NCI-H1417 (cell line): ENCODE measurements around the gene STAB1.

Experiments used
- DNase-seq, 3 experiments: peaks; one replicate each; lab custom pipeline; 2025; lab: John Stamatoyannopoulos, UW

The STAB1 gene

DNA sequence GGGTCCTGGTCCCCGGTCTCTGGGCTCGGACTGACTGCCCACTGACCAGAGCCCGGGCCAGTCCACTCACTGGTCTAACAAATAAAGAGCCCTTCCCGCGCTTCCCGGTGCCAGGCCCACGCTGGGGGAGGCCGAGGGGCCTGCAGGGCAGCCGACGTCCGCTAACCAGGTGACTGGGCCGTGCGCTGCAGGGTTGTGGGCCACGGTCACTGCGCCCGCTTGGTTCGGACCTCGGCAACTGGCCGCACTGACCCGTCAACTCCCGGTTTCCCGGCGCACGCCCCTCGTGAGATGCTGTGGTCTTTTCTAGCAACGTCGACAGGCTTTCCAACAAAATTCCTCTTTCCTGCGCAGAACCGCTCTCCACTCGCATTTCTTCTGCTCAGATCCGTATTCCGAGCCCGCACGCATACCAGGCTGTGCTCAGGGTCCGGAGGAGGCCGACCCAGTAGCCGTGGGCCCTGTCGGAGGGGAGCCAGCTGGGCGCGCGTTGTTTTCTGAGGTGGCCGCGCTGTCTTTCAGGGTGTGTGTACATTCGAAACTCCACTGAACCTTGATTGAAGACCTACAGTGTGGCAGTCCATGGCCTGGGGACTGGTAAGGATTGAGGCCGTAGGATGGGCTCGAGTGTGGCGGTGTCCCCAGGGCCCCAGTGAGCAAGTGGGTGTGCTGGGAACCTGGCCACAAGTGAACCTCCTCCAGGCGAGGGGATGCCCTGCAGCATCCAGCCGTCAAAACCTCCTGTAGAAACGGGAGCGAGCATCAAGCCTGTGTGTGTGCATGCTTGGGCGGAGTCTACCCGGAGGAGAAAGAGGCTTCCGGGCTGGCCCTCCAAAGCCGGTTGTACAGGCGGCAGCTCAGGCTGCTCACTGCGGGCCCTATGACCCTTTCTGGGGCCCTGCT, 39.4 kb downstream of the STAB1 start:
- DNase-seq, result peak in 2 of 3 experiments; percentile 63 to 71

DNA sequence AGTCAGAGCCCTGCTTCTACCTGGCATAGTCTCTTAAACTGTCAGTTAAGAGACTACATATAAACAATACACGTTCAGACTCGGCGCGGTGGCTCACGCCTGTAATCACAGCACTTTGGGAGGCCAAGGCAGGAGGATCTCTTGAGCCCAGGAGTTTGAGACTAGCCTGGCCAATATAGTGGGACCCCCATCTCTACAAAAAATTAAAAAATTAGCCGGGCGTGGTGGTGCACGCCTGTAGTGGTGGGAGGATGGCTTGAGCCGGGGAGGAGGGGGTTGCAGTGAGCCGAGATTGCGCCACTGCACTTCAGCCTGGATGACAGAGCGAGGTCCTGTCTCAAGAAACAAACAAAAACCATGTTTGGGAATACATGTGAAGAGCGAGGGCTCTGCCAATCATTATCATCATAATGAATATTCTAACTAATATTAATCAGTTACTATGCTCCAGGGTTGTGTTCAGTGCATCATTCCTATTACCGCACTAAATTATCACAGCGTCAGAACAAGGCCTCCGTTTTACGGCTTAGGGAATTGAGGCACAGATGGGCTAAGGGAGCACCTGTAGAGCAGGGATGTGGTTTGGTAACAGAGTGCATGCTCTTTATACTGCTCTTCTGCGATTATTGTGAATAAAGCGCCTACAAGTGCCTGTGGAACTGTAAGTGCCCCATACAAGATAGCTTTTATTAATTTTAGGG, 40.4 kb downstream of the STAB1 start:
- DNase-seq, result no peak

DNA sequence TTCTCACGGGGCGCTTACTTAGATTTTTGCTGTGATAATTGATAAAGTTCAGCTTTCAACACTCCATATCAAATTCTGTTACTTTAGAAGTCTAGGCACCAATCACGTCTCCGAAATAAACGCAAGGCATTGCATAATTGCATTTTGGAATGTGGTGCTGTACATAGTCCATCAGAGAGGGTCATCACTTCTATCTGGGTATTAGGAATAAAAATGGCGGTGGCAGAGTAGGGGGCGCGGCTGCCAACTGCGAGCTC, 40.9 kb downstream of the STAB1 start:
- no peak for DNase-seq

DNA sequence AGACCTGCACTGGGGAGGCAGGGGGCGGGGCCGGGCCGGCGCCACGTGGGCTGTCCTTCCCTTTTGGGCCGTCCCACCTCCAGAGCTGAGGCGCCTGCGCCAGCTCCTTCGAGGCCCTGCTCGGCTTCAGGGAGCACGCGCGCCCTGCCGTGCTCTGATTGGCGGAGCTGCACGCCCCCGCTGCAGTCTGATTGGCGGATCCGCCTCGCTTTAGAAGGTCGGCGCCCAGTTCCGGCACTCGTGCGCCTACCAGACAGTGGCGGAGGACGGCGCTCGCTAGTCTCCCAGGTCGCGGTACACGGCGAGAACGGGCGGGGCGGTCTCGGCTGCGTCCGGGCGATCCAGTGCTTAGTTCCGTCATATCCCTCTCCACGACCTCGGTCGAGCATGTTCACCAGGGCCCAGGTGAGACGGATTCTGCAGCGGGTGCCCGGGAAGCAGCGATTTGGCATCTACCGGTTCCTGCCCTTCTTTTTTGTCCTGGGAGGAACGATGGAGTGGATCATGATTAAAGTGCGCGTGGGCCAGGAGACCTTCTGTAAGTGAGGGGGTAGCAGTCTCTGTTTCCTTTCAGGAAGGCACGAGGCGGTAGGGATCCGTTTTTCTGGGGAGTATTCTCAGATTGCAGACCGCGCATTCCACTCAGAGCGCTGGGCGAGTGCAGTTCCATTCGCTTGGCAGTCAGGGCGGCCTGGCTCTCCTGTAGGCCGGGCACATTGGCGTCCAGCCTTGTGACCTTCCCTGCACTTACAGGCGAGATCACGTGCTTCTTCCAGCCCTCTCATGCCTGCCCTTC, 41.4 kb downstream of the STAB1 start, which contains the start of gene UQCC5:
TSS of gene UQCC5 (plus strand) at position 237 of the 796 bp plus-strand sequence. CDS start at position 388, 151 bp downstream.
- peak; percentile 92 to 97 (median 93) for DNase-seq

DNA sequence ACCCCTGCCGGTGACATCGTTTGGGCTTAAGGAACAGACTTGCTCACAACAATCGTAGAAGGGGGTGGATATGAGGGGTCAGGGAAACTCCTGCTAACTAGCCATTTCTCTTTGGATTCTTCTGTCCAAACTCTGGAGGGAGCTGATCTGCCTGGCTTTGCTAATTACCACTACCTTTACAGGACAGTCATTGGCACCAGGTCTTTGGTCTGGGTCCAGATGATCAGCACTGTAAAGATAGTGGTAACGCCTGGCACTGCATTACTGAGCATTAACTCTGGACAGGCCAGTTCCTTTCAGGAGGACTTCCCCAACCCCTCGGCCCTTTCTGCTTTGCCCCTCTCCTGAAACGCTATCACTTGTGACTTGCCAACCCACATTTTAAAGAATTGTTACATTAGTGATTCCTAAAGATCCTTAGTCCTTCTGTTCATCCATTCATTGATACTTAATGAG, 42.1 kb downstream of the STAB1 start:
- no peak for DNase-seq

DNA sequence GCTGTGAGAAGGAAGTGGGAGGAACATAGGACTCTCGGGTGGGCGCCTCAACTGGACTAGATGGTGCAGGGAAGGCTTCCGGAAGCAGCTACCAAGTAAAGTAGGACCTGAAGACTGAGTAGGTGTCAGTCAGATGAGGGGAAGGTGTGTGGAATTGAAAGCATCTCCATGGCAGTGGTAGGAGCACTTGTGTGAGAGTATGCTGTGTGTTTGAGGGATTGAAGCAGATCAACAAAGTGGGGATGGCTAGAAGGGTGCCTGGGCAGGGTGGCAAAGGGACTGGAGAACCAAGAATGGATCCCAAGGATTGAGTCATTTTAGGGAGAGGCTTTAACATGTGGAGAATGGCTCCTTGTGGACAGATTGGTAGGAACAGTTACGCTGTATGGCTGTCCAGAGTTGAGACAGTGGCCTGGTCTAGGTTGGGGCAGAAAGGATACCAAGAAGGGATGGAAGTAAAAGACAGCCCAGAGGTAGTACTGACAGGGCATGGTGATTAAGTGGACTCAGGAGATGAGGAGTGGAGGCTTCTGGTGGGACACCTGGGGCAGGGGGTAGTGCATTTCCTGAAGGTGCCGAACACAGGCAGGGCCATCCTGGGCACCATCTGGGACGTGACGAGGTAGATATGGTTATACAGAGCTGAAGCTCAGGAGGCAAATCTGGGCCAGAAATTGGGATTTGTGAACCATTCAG, 42.7 kb downstream of the STAB1 start:
- DNase-seq, result no peak

DNA sequence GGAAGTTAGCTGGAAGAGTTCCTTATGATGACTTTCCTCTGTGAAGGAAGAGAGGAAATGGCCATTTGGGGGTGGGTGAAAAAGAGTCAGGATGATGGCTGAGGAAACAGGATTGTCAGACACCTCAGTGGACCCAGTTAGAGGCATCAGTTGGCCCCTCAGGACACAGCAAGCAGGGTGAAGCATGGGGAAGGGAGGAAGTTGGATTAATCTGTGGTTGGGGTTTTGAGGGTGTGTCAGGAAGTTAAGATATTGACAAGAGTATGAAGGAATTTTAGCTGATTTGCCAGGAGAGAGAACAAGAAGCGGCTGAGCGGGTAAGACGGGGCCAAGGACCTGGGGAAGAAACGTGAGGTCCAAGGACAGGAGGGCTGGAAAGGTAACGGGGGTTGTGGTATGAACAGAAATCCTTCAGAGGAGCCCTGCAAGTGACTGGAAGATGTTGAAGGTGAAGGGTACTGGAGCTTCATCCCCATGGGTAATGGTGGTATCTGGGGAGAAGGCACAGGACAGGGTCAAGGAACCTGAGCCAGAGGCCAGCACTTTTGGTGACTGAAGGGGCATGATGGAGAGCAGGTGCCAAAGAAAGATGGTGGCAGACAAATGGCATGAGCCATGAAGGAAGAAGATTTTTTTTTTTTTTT, 44.0 kb downstream of the STAB1 start:
- DNase-seq, result no peak

DNA sequence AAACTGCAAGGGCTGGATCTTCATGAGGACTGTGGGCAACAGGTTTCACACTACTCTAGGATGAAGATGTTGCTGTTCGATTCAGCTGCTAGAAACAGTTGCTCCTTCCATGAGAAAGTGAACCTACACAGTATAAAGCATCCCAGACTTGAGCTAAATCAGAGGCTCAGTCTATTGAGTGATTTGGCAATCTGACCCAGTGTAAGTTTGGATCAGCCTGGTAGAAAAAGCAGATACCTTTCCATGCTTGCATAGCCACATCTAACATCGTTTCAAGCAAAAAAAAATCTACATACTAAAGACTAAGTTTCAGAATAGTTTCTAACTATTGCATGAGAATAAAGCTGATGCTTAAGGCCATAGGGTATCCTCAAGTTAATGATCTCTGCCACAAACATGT, 45.9 kb downstream of the STAB1 start:
- DNase-seq, result no peak

DNA sequence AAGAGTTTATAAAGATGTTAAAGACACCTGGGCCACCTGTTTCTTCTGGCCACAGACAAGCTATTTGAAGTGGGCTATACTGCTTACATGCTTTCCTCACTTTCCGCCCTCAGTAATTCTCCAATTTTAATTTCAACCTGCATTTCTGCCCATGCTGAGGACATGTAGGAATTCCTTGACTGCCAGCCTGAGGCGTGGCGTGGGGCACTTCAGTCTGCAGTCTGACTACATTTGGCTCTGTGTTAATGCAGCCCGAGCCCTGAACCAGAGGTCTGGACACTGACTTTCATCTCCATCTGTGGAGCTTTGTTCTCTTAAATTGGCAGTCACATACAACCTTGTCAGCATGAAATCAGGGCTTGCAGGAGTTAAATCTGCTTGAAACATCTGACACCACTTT, 49.8 kb downstream of the STAB1 start:
- DNase-seq, result no peak

DNA sequence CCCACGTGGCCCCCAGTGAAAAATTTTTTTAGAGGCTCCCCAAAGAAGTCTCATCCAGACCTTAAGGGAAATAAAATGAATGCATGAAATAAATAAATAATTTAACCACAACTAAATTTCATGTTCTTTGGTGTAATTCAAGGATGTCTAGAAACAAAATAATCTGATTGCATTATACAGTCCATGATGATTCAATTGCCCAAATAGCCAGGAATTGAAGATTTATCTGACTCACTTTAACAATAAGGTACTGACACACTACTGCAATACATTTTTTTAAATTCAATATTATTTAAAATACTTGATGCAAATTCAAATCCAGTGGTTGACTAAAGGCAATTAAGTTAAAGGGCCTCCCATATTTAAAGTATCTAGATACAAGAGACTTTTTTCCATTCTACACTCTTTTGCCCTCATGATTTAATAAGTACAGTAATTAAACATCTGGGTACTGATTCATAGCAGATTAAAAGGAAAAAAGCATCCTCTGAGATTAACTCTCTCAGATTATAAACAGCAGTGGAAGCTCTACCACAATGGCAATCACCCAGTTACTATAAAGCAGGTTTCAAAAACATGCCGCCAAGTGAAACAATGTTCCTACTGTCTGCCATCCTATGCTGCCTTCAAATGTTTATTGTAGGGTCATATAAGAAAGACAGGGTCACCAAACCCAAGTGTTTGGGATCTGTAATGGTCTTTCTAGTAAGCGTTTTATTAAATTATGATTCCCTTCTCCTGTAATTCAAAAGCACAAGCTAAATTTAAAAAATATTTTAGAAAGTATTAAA, 51.2 kb downstream of the STAB1 start:
- no peak for DNase-seq

DNA sequence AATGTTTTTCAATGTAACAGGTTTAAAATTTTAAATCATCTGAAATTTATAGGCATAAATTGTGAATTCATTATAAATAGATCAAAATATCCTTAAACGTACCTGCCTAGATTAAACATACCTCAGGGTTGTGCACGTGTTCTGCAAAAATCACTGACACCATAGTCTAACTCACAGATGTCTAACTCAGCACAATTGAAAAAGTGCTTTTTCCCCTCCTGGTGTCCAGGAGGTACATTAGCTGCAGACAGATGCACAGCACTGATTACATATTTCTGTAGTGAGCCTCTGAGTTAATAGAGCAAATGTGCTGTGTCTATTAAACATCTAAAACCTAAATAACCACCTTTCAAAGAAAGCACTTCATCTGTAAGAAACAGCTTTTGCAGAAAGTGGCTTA, 52.0 kb downstream of the STAB1 start:
- DNase-seq, result no peak

DNA sequence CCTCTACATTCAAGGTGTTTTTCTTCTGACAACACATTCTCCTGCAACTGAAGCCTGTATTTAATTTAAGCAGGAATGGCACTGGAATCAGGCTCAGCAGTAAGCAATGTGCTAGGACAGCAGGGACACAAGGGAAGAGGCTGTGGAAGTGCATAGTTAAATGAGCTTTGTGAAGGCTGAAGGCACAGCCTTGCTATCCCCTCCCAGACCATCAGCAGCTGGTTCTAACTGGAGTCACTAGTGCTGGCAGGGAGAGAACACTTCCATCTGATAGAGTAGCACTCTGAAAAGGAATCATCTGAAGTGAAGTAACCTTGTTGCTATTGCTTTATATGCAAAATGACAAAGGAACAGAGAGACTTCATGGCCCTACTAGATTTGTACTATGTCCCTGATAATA, 56.0 kb downstream of the STAB1 start:
- DNase-seq, result no peak

DNA sequence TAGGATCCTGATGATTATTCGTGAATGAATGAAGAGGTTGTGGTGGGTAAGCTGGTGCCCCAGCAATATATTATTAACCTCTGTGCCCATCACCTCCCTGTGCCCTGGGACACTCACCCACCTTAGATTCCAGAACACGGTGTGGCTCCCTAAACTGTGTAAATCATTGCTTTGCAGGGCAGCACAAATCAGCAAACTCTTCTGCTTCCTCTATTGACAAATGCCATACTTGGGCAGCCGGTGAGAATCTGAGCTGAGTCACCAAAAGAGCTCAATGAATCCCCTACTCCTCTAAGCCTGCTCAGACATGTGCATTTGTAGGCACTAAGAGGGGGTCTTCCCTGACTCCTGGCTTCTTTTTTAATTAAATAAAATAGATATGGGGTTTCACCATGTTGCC, 57.0 kb downstream of the STAB1 start:
- DNase-seq, result no peak

DNA sequence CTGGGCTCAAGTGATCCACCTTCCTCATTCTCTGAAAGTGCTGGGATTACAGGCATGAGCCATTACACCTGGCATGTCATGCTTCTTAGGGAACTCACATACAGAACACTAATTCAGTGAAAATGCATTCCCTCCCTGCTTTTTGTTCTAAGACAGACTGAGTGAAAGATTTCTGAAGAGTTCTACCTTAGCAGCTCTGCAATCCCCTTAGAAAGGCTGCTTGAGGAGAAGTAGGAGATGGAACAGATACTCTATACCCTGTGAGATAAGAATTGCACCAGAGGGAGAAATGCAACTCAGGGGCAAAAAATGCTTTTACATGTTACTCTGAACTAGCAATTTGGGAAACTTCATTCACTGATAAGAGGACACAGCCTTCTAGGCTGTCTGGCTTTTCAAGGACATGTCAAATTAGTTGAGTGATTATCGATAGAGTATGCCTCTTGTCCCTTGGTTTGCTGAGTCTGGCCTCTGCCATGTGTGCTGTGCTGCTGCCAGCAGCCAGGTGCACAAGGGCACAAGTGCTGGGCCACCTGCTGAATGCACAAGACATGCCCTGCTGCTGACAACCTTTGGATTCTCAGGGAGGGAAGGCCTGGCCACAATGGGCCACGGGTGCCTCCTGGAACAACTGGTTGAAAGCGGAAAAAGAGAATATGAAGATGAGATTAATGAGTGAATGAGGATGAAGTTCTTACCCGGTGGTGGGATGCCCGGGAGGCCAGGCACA, 59.1 kb downstream of the STAB1 start:
- DNase-seq, result peak in 1 of 3 experiments; percentile 33

DNA sequence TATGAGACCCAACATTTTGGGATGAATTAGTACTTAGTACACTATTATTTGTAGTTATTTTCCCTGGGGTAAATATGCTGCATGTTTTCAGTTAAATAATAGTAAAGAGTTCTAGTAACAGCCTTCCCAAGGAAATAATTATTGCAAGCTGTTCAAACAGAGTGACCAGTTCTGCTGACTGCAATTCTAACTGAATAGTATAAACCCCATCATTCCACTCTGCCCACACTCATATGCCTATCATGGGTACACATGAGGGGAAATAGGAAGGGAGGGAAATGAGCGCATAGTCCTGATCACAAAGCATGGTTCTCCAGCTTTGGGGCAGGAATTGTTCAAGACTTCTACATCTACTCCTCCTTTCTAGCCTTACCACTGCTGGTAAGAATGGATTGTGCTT, 59.9 kb downstream of the STAB1 start:
- DNase-seq, result peak in 1 of 3 experiments; percentile 29

DNA sequence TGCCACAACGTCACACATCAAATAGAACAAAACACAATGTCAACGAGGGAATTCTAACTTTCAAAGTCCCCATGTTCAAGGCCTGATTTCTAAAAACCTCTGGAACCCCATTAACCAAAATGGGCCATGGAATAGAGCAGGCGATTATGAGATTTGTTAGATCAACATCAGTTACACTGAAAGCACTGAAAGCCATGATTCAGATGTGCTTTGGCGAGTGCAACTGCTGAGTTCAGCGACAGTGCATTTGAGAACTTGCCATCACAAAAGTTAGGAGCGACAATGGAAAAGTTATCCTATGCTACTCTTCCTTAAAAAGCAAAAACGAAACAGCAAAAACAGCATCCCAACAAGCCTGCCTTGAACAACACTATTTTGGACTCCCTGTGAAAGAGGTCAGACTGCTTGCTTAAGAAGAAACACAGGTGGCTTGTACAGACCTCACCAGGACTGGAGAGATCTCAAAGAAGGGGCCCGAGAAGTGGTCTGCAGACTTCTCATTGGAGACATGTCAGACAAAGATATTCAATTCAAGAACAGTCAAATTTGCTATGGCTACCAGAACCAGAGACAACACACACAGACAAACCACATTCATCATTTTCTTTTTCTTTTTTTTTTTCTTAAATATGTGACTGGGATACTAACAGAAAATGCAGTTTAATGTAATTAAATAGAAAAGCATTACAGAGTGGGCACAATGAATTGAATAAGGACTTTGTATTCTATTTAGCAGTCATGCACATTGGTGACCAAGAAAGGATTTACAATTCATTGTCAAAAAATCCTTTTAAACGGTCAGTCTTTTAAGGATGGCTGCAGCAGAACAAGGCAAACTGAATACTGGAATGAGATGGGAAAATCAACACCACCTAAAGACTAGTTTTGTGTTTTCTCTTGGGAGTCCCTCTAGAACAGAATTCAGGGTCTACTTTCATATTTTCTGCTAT, 62.1 kb downstream of the STAB1 start:
- no peak for DNase-seq

DNA sequence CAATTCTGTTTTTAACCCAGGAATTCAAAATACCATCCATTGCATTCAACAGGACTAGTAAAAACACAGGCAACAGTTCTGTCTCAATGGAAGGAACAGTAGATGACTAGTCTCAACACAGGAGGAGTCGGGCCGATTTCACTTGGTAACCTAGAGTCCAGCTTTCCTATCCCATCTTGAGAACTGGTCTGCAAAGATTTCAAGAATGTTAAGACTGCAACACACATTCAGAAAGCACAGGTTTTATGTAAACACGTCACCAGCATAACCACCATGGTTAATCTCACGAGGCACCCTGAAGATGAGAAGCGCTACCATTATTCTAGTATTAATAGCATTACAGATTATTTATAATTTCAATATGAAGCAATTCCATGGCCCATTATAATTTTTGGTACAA, 63.3 kb downstream of the STAB1 start:
- DNase-seq, result no peak

DNA sequence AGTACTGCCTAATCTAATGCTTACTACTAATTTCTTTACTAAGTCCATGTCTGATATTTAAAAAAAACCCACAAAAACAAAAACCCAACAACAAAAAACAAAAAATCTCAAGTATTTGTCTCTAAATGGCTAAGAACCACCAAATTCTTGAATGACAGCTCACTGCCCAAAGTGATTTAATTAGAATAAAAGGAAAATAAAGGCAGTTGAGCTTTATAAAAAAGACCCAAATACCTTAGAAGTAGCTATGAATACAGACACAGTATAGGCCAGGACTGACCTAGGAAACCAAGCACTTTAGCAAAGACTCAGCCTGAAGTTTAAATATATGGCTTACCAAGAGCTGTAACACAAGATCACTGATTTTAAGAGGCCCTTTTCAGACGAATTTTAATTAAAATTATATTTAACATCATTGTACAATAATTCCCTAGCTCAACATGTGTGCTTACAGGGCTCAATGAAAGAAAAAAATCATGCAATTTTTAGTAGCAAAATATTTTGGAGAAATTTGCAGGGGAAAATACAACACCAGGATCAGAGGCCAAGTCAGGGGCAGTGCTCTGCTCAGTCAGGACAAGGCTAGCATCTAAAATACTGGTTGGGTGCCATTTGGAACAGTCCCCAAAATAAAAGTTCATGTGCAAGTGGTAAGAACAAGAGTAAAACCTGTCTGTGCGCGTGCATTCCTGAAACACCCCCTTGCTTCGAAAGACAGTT, 66.0 kb downstream of the STAB1 start:
- DNase-seq, result no peak
